ENCODE results near the gene BCL11B.
"Not testable (repeated sequence)": the region's sequence is repeated elsewhere in the genome, so short reads cannot be mapped to it uniquely, and the experiment has no call there.

BCL11B gene

GRCh38 chr14:99236386-99237138 is 35.4 kb downstream of the BCL11B start:
- no peak for DNase-seq

- no peak for DNase-seq
Observed at GRCh38 chr14:99235582-99236320, 36.2 kb downstream of the BCL11B start.

- peak; percentile 65 for DNase-seq
Observed at GRCh38 chr14:99234961-99235571, 36.9 kb downstream of the BCL11B start.

- DNase-seq = no peak
Observed at GRCh38 chr14:99234355-99234754, 37.6 kb downstream of the BCL11B start.

- no peak for DNase-seq
Observed at GRCh38 chr14:99233222-99234035, 38.6 kb downstream of the BCL11B start.

GRCh38 chr14:99232714-99233214 is 39.2 kb downstream of the BCL11B start:
- no peak for DNase-seq

- no peak for DNase-seq
Observed at GRCh38 chr14:99231850-99232713, 39.9 kb downstream of the BCL11B start.

GRCh38 chr14:99231161-99231849 is 40.7 kb downstream of the BCL11B start:
- no peak for DNase-seq

- peak; percentile 90 for DNase-seq
Observed at GRCh38 chr14:99230208-99231151, 41.5 kb downstream of the BCL11B start.

GRCh38 chr14:99229654-99230207 is 42.3 kb downstream of the BCL11B start:
- peak; percentile 60 for DNase-seq

GRCh38 chr14:99228760-99229159 is 43.2 kb downstream of the BCL11B start:
- not testable (repeated sequence) for DNase-seq

GRCh38 chr14:99226687-99227086 is 45.3 kb downstream of the BCL11B start:
- no peak for DNase-seq

GRCh38 chr14:99225436-99226203 is 46.4 kb downstream of the BCL11B start:
- DNase-seq = no peak

GRCh38 chr14:99224948-99225347 is 47.0 kb downstream of the BCL11B start:
- no peak for DNase-seq

- no peak for DNase-seq
Observed at GRCh38 chr14:99224116-99224910, 47.7 kb downstream of the BCL11B start.

- DNase-seq = no peak
Observed at GRCh38 chr14:99221445-99221844, 50.6 kb downstream of the BCL11B start.

GRCh38 chr14:99217066-99217955 is 54.7 kb downstream of the BCL11B start:
- no peak for DNase-seq
